GM12892 (cell line): ENCODE data around the gene TYW1B.
"Not testable (repeated sequence)": the region's sequence is repeated elsewhere in the genome, so short reads cannot be mapped to it uniquely, and the experiment has no call there.

ENCODE experiments used
- POLR2A ChIP-seq: IDR thresholded peaks from 2 replicates; pipeline ENCODE4 v1.6.1; 2011; ENCODE audit warnings: low read depth, low read length, control low read depth
- POLR2AphosphoS5 ChIP-seq: IDR thresholded peaks from 2 replicates; pipeline ENCODE4 v1.6.1; 2011; ENCODE audit warnings: low read depth, low read length, control low read depth

GRCh38 chr7:72544531-72544930 is 283.5 kb downstream of the TYW1B start:
- TF ChIP-seq POLR2A, POLR2AphosphoS5: not testable (repeated sequence)
